ENCODE measurements around the gene XKR8.

XKR8 gene

GRCh38 chr1:27967106-27967883, 7.5 kb downstream of the XKR8 start:
- H3K36me3 Mint-ChIP-seq = peaks cover 39% of the 10 kb centered on the region
- no peak overlapping the region for H3K4me3 Mint-ChIP-seq
- peak overlapping the region; percentile 4 for H3K27ac Mint-ChIP-seq
- peaks cover 7% of the 10 kb centered on the region for H3K4me1 Mint-ChIP-seq
- H3K9me3 Mint-ChIP-seq = no peaks in the 10 kb centered on the region
- H3K27me3 Mint-ChIP-seq = no peaks in the 10 kb centered on the region
- ATAC-seq = no peak

GRCh38 chr1:27967884-27968466, 8.2 kb downstream of the XKR8 start:
- Mint-ChIP-seq H3K4me3 (no peak overlapping the region), H3K27me3 (no peaks in the 10 kb centered on the region), H3K9me3 (no peaks in the 10 kb centered on the region), H3K4me1 (peaks cover 7% of the 10 kb centered on the region), H3K27ac (peak overlapping the region; percentile 4), H3K36me3 (peaks cover 39% of the 10 kb centered on the region)
- ATAC-seq = no peak

- H3K36me3 Mint-ChIP-seq = peaks cover 40% of the 10 kb centered on the region
- H3K4me1 Mint-ChIP-seq = peaks cover 7% of the 10 kb centered on the region
- no peak for ATAC-seq
- no peak overlapping the region for H3K4me3 Mint-ChIP-seq
- peak overlapping the region; percentile 4 for H3K27ac Mint-ChIP-seq
- H3K9me3 Mint-ChIP-seq = no peaks in the 10 kb centered on the region
- no peaks in the 10 kb centered on the region for H3K27me3 Mint-ChIP-seq
Observed at GRCh38 chr1:27968692-27969091, 8.9 kb downstream of the XKR8 start.

GRCh38 chr1:27970401-27970800, 10.6 kb downstream of the XKR8 start:
- H3K27ac Mint-ChIP-seq = no peak overlapping the region
- ATAC-seq = no peak
- H3K36me3 Mint-ChIP-seq = peaks cover 28% of the 10 kb centered on the region
- no peak overlapping the region for H3K4me3 Mint-ChIP-seq
- H3K27me3 Mint-ChIP-seq = no peaks in the 10 kb centered on the region
- H3K4me1 Mint-ChIP-seq = peaks cover 7% of the 10 kb centered on the region
- H3K9me3 Mint-ChIP-seq = no peaks in the 10 kb centered on the region

GRCh38 chr1:27971674-27972073, 11.9 kb downstream of the XKR8 start:
- H3K4me1 Mint-ChIP-seq = peaks cover 7% of the 10 kb centered on the region
- H3K27me3 Mint-ChIP-seq = no peaks in the 10 kb centered on the region
- peaks cover 24% of the 10 kb centered on the region for H3K36me3 Mint-ChIP-seq
- no peak overlapping the region for H3K4me3 Mint-ChIP-seq
- no peaks in the 10 kb centered on the region for H3K9me3 Mint-ChIP-seq
- no peak overlapping the region for H3K27ac Mint-ChIP-seq
- ATAC-seq = no peak

- Mint-ChIP-seq H3K9me3 (no peaks in the 10 kb centered on the region), H3K4me3 (no peak overlapping the region), H3K36me3 (peaks cover 25% of the 10 kb centered on the region), H3K4me1 (peaks cover 7% of the 10 kb centered on the region), H3K27me3 (no peaks in the 10 kb centered on the region), H3K27ac (no peak overlapping the region)
- no peak for ATAC-seq
Observed at GRCh38 chr1:27972141-27972540, 12.4 kb downstream of the XKR8 start.

GRCh38 chr1:27973771-27974416, 14.1 kb downstream of the XKR8 start:
- Mint-ChIP-seq H3K36me3 (peaks cover 14% of the 10 kb centered on the region), H3K9me3 (no peaks in the 10 kb centered on the region), H3K27ac (no peak overlapping the region), H3K4me3 (no peak overlapping the region), H3K27me3 (no peaks in the 10 kb centered on the region), H3K4me1 (peaks cover 7% of the 10 kb centered on the region)
- no peak for ATAC-seq

GRCh38 chr1:27974417-27974781, 14.6 kb downstream of the XKR8 start:
- Mint-ChIP-seq H3K9me3 (no peaks in the 10 kb centered on the region), H3K4me1 (peaks cover 4% of the 10 kb centered on the region), H3K36me3 (peaks cover 14% of the 10 kb centered on the region), H3K27ac (no peak overlapping the region), H3K27me3 (no peaks in the 10 kb centered on the region), H3K4me3 (no peak overlapping the region)
- ATAC-seq = no peak

- H3K9me3 Mint-ChIP-seq = no peaks in the 10 kb centered on the region
Observed at GRCh38 chr1:27979151-27979858, 19.5 kb downstream of the XKR8 start.

GRCh38 chr1:27979859-27980201, 20.1 kb downstream of the XKR8 start:
- Mint-ChIP-seq H3K27me3 (no peaks in the 10 kb centered on the region), H3K9me3 (no peaks in the 10 kb centered on the region), H3K36me3 (peaks cover 10% of the 10 kb centered on the region), H3K27ac (no peak overlapping the region), H3K4me3 (no peak overlapping the region), H3K4me1 (no peaks in the 10 kb centered on the region)
- no peak for ATAC-seq

More at GRCh38 chr1:27979151-27979858, 19.5 kb downstream of the XKR8 start:
- no peak for ATAC-seq
- no peak overlapping the region for H3K27ac Mint-ChIP-seq
- peaks cover 7% of the 10 kb centered on the region for H3K36me3 Mint-ChIP-seq
- no peaks in the 10 kb centered on the region for H3K27me3 Mint-ChIP-seq
- H3K4me3 Mint-ChIP-seq = no peak overlapping the region
- H3K4me1 Mint-ChIP-seq = no peaks in the 10 kb centered on the region

- no peak for ATAC-seq
Observed at GRCh38 chr1:27980216-27980845, 20.6 kb downstream of the XKR8 start.

GRCh38 chr1:27981145-27981544, 21.4 kb downstream of the XKR8 start:
- Mint-ChIP-seq H3K36me3 (peaks cover 19% of the 10 kb centered on the region), H3K27me3 (no peaks in the 10 kb centered on the region), H3K9me3 (no peaks in the 10 kb centered on the region), H3K27ac (no peak overlapping the region), H3K4me3 (no peak overlapping the region), H3K4me1 (no peaks in the 10 kb centered on the region)
- ATAC-seq = no peak

More at GRCh38 chr1:27980216-27980845, 20.6 kb downstream of the XKR8 start:
- Mint-ChIP-seq H3K9me3 (no peaks in the 10 kb centered on the region), H3K27ac (no peak overlapping the region), H3K4me3 (no peak overlapping the region), H3K27me3 (no peaks in the 10 kb centered on the region), H3K36me3 (peaks cover 15% of the 10 kb centered on the region), H3K4me1 (no peaks in the 10 kb centered on the region)

- no peak overlapping the region for H3K27ac Mint-ChIP-seq
- H3K4me3 Mint-ChIP-seq = no peak overlapping the region
- no peaks in the 10 kb centered on the region for H3K27me3 Mint-ChIP-seq
- H3K4me1 Mint-ChIP-seq = no peaks in the 10 kb centered on the region
- no peaks in the 10 kb centered on the region for H3K9me3 Mint-ChIP-seq
- peaks cover 50% of the 10 kb centered on the region for H3K36me3 Mint-ChIP-seq
- ATAC-seq = no peak
Observed at GRCh38 chr1:27990920-27991537, 31.3 kb downstream of the XKR8 start.

GRCh38 chr1:27992276-27992675, 32.5 kb downstream of the XKR8 start:
- ATAC-seq = no peak
- Mint-ChIP-seq H3K36me3 (peaks cover 56% of the 10 kb centered on the region), H3K27me3 (no peaks in the 10 kb centered on the region), H3K27ac (no peak overlapping the region), H3K4me1 (no peaks in the 10 kb centered on the region), H3K9me3 (no peaks in the 10 kb centered on the region), H3K4me3 (no peak overlapping the region)

GRCh38 chr1:27993241-27993640, 33.5 kb downstream of the XKR8 start:
- Mint-ChIP-seq H3K4me1 (no peaks in the 10 kb centered on the region), H3K27me3 (no peaks in the 10 kb centered on the region), H3K36me3 (peaks cover 60% of the 10 kb centered on the region), H3K4me3 (no peak overlapping the region), H3K9me3 (no peaks in the 10 kb centered on the region), H3K27ac (no peak overlapping the region)
- no peak for ATAC-seq

Data from stimulated activated memory B cell treated with anti-CD40 and anti-IgM and Interleukin-4, amounts not matched to agents 10 μg/mL and 1 μg/mL and 100 μg/mL, for 72 hours (primary cell).